HG02571 (cell line): Measurements from ENCODE around the gene TMEM161A.
"Not testable (repeated sequence)": the region's sequence is repeated elsewhere in the genome, so short reads cannot be mapped to it uniquely, and the experiment has no call there.

ENCODE experiments used
- ATAC-seq: cut with Tn5 transposase; IDR thresholded peaks from one replicate; pipeline ENCODE4 v1.9.1; 2021; ENCODE audit warnings: mild to moderate bottlenecking, moderate library complexity; ENCODE audit not compliant: unreplicated experiment

The TMEM161A gene

GRCh38 chr19:19123386-19123785 is 14.9 kb downstream of the TMEM161A start:
- no peak for ATAC-seq

GRCh38 chr19:19122902-19123301 is 15.4 kb downstream of the TMEM161A start:
- ATAC-seq, result no peak

GRCh38 chr19:19121371-19121770 is 16.9 kb downstream of the TMEM161A start:
- no peak for ATAC-seq

GRCh38 chr19:19120308-19121231 is 17.7 kb downstream of the TMEM161A start:
- ATAC-seq, result no peak

- no peak for ATAC-seq
Measured at GRCh38 chr19:19119325-19120237, 18.7 kb downstream of the TMEM161A start.

- no peak for ATAC-seq
Measured at GRCh38 chr19:19115954-19116353, 22.3 kb downstream of the TMEM161A start.

GRCh38 chr19:19113040-19113626 is 25.1 kb downstream of the TMEM161A start:
- no peak for ATAC-seq

GRCh38 chr19:19111967-19112580 is 26.2 kb downstream of the TMEM161A start:
- no peak for ATAC-seq

- no peak for ATAC-seq
Measured at GRCh38 chr19:19111136-19111835, 27.0 kb downstream of the TMEM161A start.

GRCh38 chr19:19110410-19111135 is 27.7 kb downstream of the TMEM161A start:
- no peak for ATAC-seq

GRCh38 chr19:19109601-19110000 is 28.7 kb downstream of the TMEM161A start:
- no peak for ATAC-seq

GRCh38 chr19:19107654-19108053 is 30.6 kb downstream of the TMEM161A start:
- ATAC-seq, result no peak

GRCh38 chr19:19106938-19107337 is 31.3 kb downstream of the TMEM161A start:
- ATAC-seq, result not testable (repeated sequence)

- ATAC-seq, result no peak
Measured at GRCh38 chr19:19106056-19106551, 32.2 kb downstream of the TMEM161A start.

- no peak for ATAC-seq
Measured at GRCh38 chr19:19105365-19106055, 32.8 kb downstream of the TMEM161A start.

GRCh38 chr19:19103167-19103566 is 35.1 kb downstream of the TMEM161A start:
- no peak for ATAC-seq

GRCh38 chr19:19102566-19102965 is 35.7 kb downstream of the TMEM161A start:
- ATAC-seq, result not testable (repeated sequence)

- no peak for ATAC-seq
Measured at GRCh38 chr19:19101540-19101939, 36.7 kb downstream of the TMEM161A start.
